H9 (cell line): ENCODE measurements around the gene CCDC141. TPM values are rescaled to one million over a fixed set of nuclear protein-coding genes. Genes with fewer than 3 reads are reported as not detected.
A peak's percentile ranks its signal among the peaks of the same experiment; 100 is the strongest.
"Not testable (repeated sequence)": the region's sequence is repeated elsewhere in the genome, so short reads cannot be mapped to it uniquely, and the experiment has no call there.

ENCODE experiments used
- DNase-seq: peaks from one replicate; pipeline ENCODE4 v3.0.0-alpha.2; 2017
- H2AFZ ChIP-seq: one replicate; pipeline ENCODE4 v1.6.1; 2013; ENCODE audit warnings: mild to moderate bottlenecking, low read length, control low read depth, moderate library complexity
- H2AK5ac ChIP-seq: 2 replicates; pipeline ENCODE4 v1.6.1; 2013; ENCODE audit warnings: low read length, control low read depth, mixed read lengths; ENCODE audit not compliant: insufficient read length
- H2BK120ac ChIP-seq: one replicate; pipeline ENCODE4 v1.6.1; 2013; ENCODE audit warnings: low read depth, mild to moderate bottlenecking, low read length, control low read depth, inconsistent platforms; ENCODE audit not compliant: poor library complexity, severe bottlenecking
- H2BK12ac ChIP-seq: 2 replicates; pipeline ENCODE4 v1.6.1; 2013; ENCODE audit warnings: low read length, control low read depth, mixed read lengths, low read depth; ENCODE audit not compliant: insufficient read length
- H2BK15ac ChIP-seq: 2 replicates; pipeline ENCODE4 v1.6.1; 2013; ENCODE audit warnings: low read depth, low read length, control low read depth
- H2BK20ac ChIP-seq: one replicate; pipeline ENCODE4 v1.6.1; 2013; ENCODE audit warnings: low read depth, mild to moderate bottlenecking, low read length, control low read depth, inconsistent platforms; ENCODE audit not compliant: poor library complexity, severe bottlenecking
- H2BK5ac ChIP-seq: 2 replicates; pipeline ENCODE4 v1.6.1; 2013; ENCODE audit warnings: low read length, control low read depth, mixed read lengths; ENCODE audit not compliant: insufficient read length
- H3K14ac ChIP-seq: 2 replicates; pipeline ENCODE4 v1.6.1; 2013; ENCODE audit warnings: low read length, control low read depth; ENCODE audit not compliant: insufficient read depth
- H3K18ac ChIP-seq: 2 replicates; pipeline ENCODE4 v1.6.1; 2013; ENCODE audit warnings: low read depth, mild to moderate bottlenecking, mixed read lengths, low read length, control low read depth; ENCODE audit not compliant: insufficient read length
- H3K23ac ChIP-seq: 2 replicates; pipeline ENCODE4 v1.6.1; 2013; ENCODE audit warnings: low read length, control low read depth, mixed read lengths, low read depth; ENCODE audit not compliant: insufficient read length
- H3K23me2 ChIP-seq: 2 replicates; pipeline ENCODE4 v1.6.1; 2013; ENCODE audit warnings: low read depth, mild to moderate bottlenecking, mixed read lengths, low read length, control low read depth; ENCODE audit not compliant: insufficient read length, poor library complexity, severe bottlenecking
- H3K27ac ChIP-seq: 2 replicates; pipeline ENCODE4 v1.5.1; 2013; ENCODE audit warnings: low read length, control low read depth, mixed read lengths, low read depth; ENCODE audit not compliant: insufficient read length
- H3K27me3 ChIP-seq: 2 replicates; pipeline ENCODE4 v1.6.1; 2013; ENCODE audit warnings: low read length, control low read depth, inconsistent platforms; ENCODE audit not compliant: insufficient read depth
- H3K4ac ChIP-seq: 2 replicates; pipeline ENCODE4 v1.6.1; 2013; ENCODE audit warnings: low read depth, mild to moderate bottlenecking, control low read depth, inconsistent platforms, low read length, moderate library complexity
- H3K4me1 ChIP-seq: 2 replicates; pipeline ENCODE4 v1.6.1; 2013; ENCODE audit warnings: low read length, control low read depth, inconsistent platforms; ENCODE audit not compliant: insufficient read depth
- H3K4me2 ChIP-seq: 2 replicates; pipeline ENCODE4 v1.6.1; 2013; ENCODE audit warnings: low read length, control low read depth, mixed read lengths; ENCODE audit not compliant: insufficient read length, insufficient read depth
- H3K56ac ChIP-seq: 2 replicates; pipeline ENCODE4 v1.6.1; 2013; ENCODE audit warnings: low read depth, mild to moderate bottlenecking, mixed read lengths, low read length, control low read depth; ENCODE audit not compliant: insufficient read length
- H3K79me1 ChIP-seq: 2 replicates; pipeline ENCODE4 v1.6.1; 2013; ENCODE audit warnings: low read depth, mild to moderate bottlenecking, moderate library complexity, low read length, control low read depth, inconsistent platforms; ENCODE audit not compliant: insufficient read depth, poor library complexity, severe bottlenecking
- H3K79me2 ChIP-seq: 2 replicates; pipeline ENCODE4 v1.6.1; 2013; ENCODE audit warnings: low read length, control low read depth, inconsistent platforms; ENCODE audit not compliant: insufficient read depth
- H3K9ac ChIP-seq: 2 replicates; pipeline ENCODE4 v1.6.1; 2013; ENCODE audit warnings: low read length, control low read depth, mixed read lengths; ENCODE audit not compliant: insufficient read length; ENCODE audit errors: extremely low read depth
- H3K9me3 ChIP-seq: one replicate; pipeline ENCODE4 v1.6.1; 2013; ENCODE audit warnings: low read depth, low read length, inconsistent platforms; ENCODE audit not compliant: control insufficient read depth
- H3T11ph ChIP-seq: one replicate; pipeline ENCODE4 v1.6.1; 2013; ENCODE audit warnings: mild to moderate bottlenecking, low read length, control low read depth, inconsistent platforms
- H4K20me1 ChIP-seq: one replicate; pipeline ENCODE4 v1.6.1; 2013; ENCODE audit not compliant: control insufficient read depth, insufficient read length, insufficient read depth
- H4K5ac ChIP-seq: 2 replicates; pipeline ENCODE4 v1.6.1; 2013; ENCODE audit warnings: low read depth, mild to moderate bottlenecking, mixed read lengths, low read length, control low read depth; ENCODE audit not compliant: insufficient read length
- H4K8ac ChIP-seq: replicated peaks from 2 replicates; pipeline ENCODE4 v1.6.1; 2013; ENCODE audit warnings: low read length, control low read depth, mixed read lengths, low read depth; ENCODE audit not compliant: insufficient read length
- H4K91ac ChIP-seq: 2 replicates; pipeline ENCODE4 v1.6.1; 2013; ENCODE audit warnings: low read depth, mild to moderate bottlenecking, moderate library complexity, mixed read lengths, low read length, control low read depth; ENCODE audit not compliant: insufficient read length
- H3K27ac Mint-ChIP-seq, 3 experiments: 2 replicates in 2 of 3; 3 replicates in 1 of 3; pipeline ENCODE4 v1.8.0; 2020 to 2021; ENCODE audit warnings: mixed read lengths in 3 of 3, mild to moderate bottlenecking in 1 of 3, moderate library complexity in 1 of 3
- H3K27me3 Mint-ChIP-seq: 2 replicates; pipeline ENCODE4 v1.8.0; 2021; ENCODE audit warnings: low read depth, mild to moderate bottlenecking, moderate library complexity, mixed read lengths
- H3K36me3 Mint-ChIP-seq, 3 experiments: 2 replicates in 2 of 3; 3 replicates in 1 of 3; pipeline ENCODE4 v1.8.0; 2020 to 2021; ENCODE audit warnings: low read depth in 3 of 3, mixed read lengths in 3 of 3; ENCODE audit not compliant: insufficient read depth in 1 of 3
- H3K4me1 Mint-ChIP-seq, 2 experiments: 2 replicates each; pipeline ENCODE4 v1.8.0; 2020; ENCODE audit warnings: mixed read lengths in 2 of 2
- H3K4me3 Mint-ChIP-seq, 2 experiments: 2 replicates in 1 of 2; 3 replicates in 1 of 2; pipeline ENCODE4 v1.8.0; 2020 to 2021; ENCODE audit warnings: mild to moderate bottlenecking in 2 of 2, mixed read lengths in 2 of 2, moderate library complexity in 1 of 2
- H3K9me3 Mint-ChIP-seq, 2 experiments: 2 replicates in 1 of 2; 3 replicates in 1 of 2; pipeline ENCODE4 v1.8.0; 2020; ENCODE audit warnings: mild to moderate bottlenecking in 2 of 2, mixed read lengths in 2 of 2, moderate library complexity in 1 of 2
- CTCF ChIP-seq: fragments of 200-600 bp; sonication (generic); conservative IDR thresholded peaks from 3 replicates; pipeline ENCODE4 v1.8.0; 2021; ENCODE audit warnings: antibody characterized with exemption, mild to moderate bottlenecking
- WGBS: extraction: QIAGEN DNeasy Blood & Tissue Kit; methylation state at CpG from one replicate; pipeline ENCODE4 v1.1.7; 2013; ENCODE audit warnings: missing lambda C conversion rate, low lambda C conversion rate, mixed read lengths; ENCODE audit not compliant: insufficient read length; ENCODE audit errors: extremely low coverage; 5-methylcytosine and 5-hydroxymethylcytosine counted together
- total RNA-seq: library from RNA; stranded (reverse); gene quantifications from 2 replicates; pipeline ENCODE4 v1.2.1, GENCODE V29; 2021

The CCDC141 gene
- total RNA-seq, 1 experiment from 2014 or later: 1.0 TPM

DNA sequence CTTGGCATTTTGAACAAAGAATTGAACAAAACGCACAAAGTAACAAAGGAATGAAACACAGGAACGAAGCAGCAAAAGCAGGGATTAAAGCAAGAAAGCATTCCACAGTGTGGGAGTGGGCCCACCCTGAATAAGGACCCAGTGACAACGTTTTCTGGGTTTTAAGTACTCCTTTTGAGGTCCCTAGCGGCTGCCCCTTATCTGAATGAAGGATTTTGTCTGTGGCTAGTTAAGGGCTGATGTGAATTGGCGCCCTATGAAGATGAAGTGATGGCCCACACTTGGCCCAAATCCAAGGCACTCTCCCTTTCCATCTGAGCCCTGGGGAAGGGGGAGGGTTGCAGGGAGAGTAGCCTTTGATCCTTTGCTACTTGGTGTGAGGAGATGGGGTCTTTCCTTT is 7.8 kb upstream of the CCDC141 start:
- Histone ChIP-seq H2BK20ac (no peak overlapping the region), H3K18ac (no peak overlapping the region), H2BK15ac (no peak overlapping the region), H2AK5ac (no peak overlapping the region), H3K4ac (no peak overlapping the region), H3K9ac (no peak overlapping the region), H3K79me1 (no peaks in the 10 kb centered on the region), H3K79me2 (no peaks in the 10 kb centered on the region), H2BK5ac (no peak overlapping the region), H2BK120ac (no peak overlapping the region), H3K27me3 (no peaks in the 10 kb centered on the region), H2AFZ (no peak overlapping the region), H4K20me1 (no peaks in the 10 kb centered on the region), H4K5ac (no peak overlapping the region), H3K27ac (no peak overlapping the region), H4K91ac (no peak overlapping the region), H3K14ac (no peak overlapping the region), H3T11ph (no peak overlapping the region), H3K56ac (no peak overlapping the region), H2BK12ac (no peak overlapping the region), H3K4me2 (no peak overlapping the region), H3K23ac (no peak overlapping the region), H4K8ac (no peak overlapping the region), H3K4me1 (peaks cover 7% of the 10 kb centered on the region; the same call in 1 of the 2 replicates), H3K23me2 (no peaks in the 10 kb centered on the region), H3K9me3 (no peaks in the 10 kb centered on the region)
- no peak for DNase-seq
- no CpG with 5 or more reads among the region's 5 CpGs for WGBS
- Mint-ChIP-seq H3K27me3 (no peaks in the 10 kb centered on the region; the same call in none of the 2 replicates), H3K9me3 (peaks cover 0 to 4% of the 10 kb centered on the region in 2 experiments; a peak in 2 of 5 replicates), H3K4me1 (peaks cover 22 to 36% of the 10 kb centered on the region in 2 experiments), H3K27ac (peak overlapping the region in 2 of 3 experiments; percentile 48 to 71; a peak in 2 of 7 replicates), H3K4me3 (no peak overlapping the region), H3K36me3 (peaks cover 0 to 14% (median 0%) of the 10 kb centered on the region in 3 experiments; a peak in 4 of 7 replicates)
- no peak for TF ChIP-seq CTCF

- H3K23me2 ChIP-seq, H3K56ac ChIP-seq, H3K18ac ChIP-seq, H4K91ac ChIP-seq, H2BK120ac ChIP-seq, H3K27ac ChIP-seq, H3K79me2 ChIP-seq, H3T11ph ChIP-seq, H3K27me3 ChIP-seq, DNase-seq, H2AFZ ChIP-seq, H3K4ac ChIP-seq, H2BK15ac ChIP-seq, H3K79me1 ChIP-seq, H3K36me3 Mint-ChIP-seq, H3K4me1 ChIP-seq, H4K5ac ChIP-seq, H3K27ac Mint-ChIP-seq, H3K9me3 ChIP-seq, H3K23ac ChIP-seq, H3K9ac ChIP-seq, H2AK5ac ChIP-seq, H3K4me2 ChIP-seq, H3K4me3 Mint-ChIP-seq, H2BK5ac ChIP-seq, H3K27me3 Mint-ChIP-seq, H2BK12ac ChIP-seq, H3K9me3 Mint-ChIP-seq, H4K8ac ChIP-seq, H4K20me1 ChIP-seq, H3K14ac ChIP-seq, H2BK20ac ChIP-seq: not testable (repeated sequence)
- WGBS: no CpG with 5 or more reads among the region's 3 CpGs
- H3K4me1 Mint-ChIP-seq: peaks cover 28 to 37% of the 10 kb centered on the region in 2 experiments
Measured at GRCh38 chr2:179053568-179053967, 3.6 kb upstream of the CCDC141 start.
